PC-9 (cell line): ENCODE measurements around the gene KL. TPM values are rescaled to one million over a fixed set of nuclear protein-coding genes. Genes with fewer than 3 reads are reported as not detected.

Source experiments
- BruUV-seq: library from RNA; stranded (reverse); fragments of 400-500 nt; replicated peaks from 2 replicates; lab custom pipeline; 2021; lab: Mats Ljungman, UMichigan
- CTCF ChIA-PET: fragments of 300-600 bp; sonication (Branson Sonifier 250); formaldehyde crosslinking; loops from one replicate; lab custom pipeline; 2022; ENCODE audit warnings: antibody characterized with exemption; lab: Charles Lee
- POLR2A ChIA-PET: fragments of 300-600 bp; sonication (Branson Sonifier 250); formaldehyde crosslinking; loops from one replicate; lab custom pipeline; 2022; ENCODE audit warnings: antibody characterized with exemption; ENCODE audit not compliant: unreplicated experiment; lab: Charles Lee
- DNase-seq, 2 experiments: peaks; one replicate each; pipeline versions ENCODE4 v3.0.0 to v3.0.0-alpha.2; 2015 to 2022; ENCODE audit warnings: mixed read lengths in 1 of 2
- H2AFZ ChIP-seq: fragments of 200-600 bp; sonication (generic); 2 replicates; pipeline ENCODE4 v1.8.1; 2017; ENCODE audit warnings: antibody characterized with exemption
- H3F3A ChIP-seq: fragments of 200-600 bp; sonication (generic); 2 replicates; pipeline ENCODE4 v1.8.1; 2017; ENCODE audit warnings: antibody characterized with exemption, mild to moderate bottlenecking, low read depth; ENCODE audit not compliant: insufficient read depth
- H3K27ac ChIP-seq: fragments of 200-600 bp; sonication (generic); 2 replicates; pipeline ENCODE4 v1.6.1; 2016; ENCODE audit warnings: mixed run types
- H3K27me3 ChIP-seq: fragments of 200-600 bp; sonication (generic); 2 replicates; pipeline ENCODE4 v1.6.1; 2016; ENCODE audit warnings: low read depth, mixed run types; ENCODE audit not compliant: insufficient read depth
- H3K36me3 ChIP-seq: fragments of 200-600 bp; sonication (generic); 2 replicates; pipeline ENCODE4 v1.6.1; 2016; ENCODE audit warnings: low read depth, mixed run types
- H3K4me1 ChIP-seq: fragments of 200-600 bp; sonication (generic); replicated peaks from 2 replicates; pipeline ENCODE4 v1.6.1; 2016; ENCODE audit warnings: mixed run types; ENCODE audit not compliant: insufficient read depth
- H3K4me2 ChIP-seq: fragments of 200-600 bp; sonication (generic); 2 replicates; pipeline ENCODE4 v1.6.1; 2017; ENCODE audit warnings: mixed run types
- H3K4me3 ChIP-seq: fragments of 200-600 bp; sonication (generic); 2 replicates; pipeline ENCODE4 v1.6.1; 2016; ENCODE audit warnings: mixed run types
- H3K79me2 ChIP-seq: fragments of 200-600 bp; sonication (generic); 2 replicates; pipeline ENCODE4 v1.6.1; 2017; ENCODE audit warnings: low read depth, mixed run types
- H3K9me2 ChIP-seq: fragments of 200-600 bp; sonication (generic); 2 replicates; pipeline ENCODE4 v1.8.1; 2017; ENCODE audit warnings: mild to moderate bottlenecking; ENCODE audit not compliant: insufficient read depth
- H3K9me3 ChIP-seq: fragments of 200-600 bp; sonication (generic); 2 replicates; pipeline ENCODE4 v1.8.1; 2016; ENCODE audit warnings: low read depth; ENCODE audit not compliant: insufficient read depth
- H4K20me1 ChIP-seq: fragments of 200-600 bp; sonication (generic); 2 replicates; pipeline ENCODE4 v1.8.1; 2017; ENCODE audit not compliant: insufficient read depth
- EZH2 ChIP-seq: fragments of 200-600 bp; sonication (generic); IDR thresholded peaks from 2 replicates; pipeline ENCODE4 v1.8.0; 2017; ENCODE audit warnings: antibody characterized with exemption, low read depth
- intact Hi-C: fragments of 100-400 bp; cut with micrococcal nuclease; formaldehyde crosslinking; loops from one replicate; pipeline ENCODE4 v1.10.0; 2022; ENCODE audit not compliant: unreplicated experiment
- total RNA-seq: library from RNA; stranded (reverse); gene quantifications from 2 replicates; pipeline ENCODE4 v1.2.3, GENCODE V29; 2021
- TF ChIP-seq, protein P1 (sequence below): fragments of 200-600 bp; sonication (generic); conservative IDR thresholded peaks from 2 replicates; pipeline ENCODE4 v1.6.1; 2017; ENCODE audit warnings: mixed run types, antibody characterized with exemption, mild to moderate bottlenecking, moderate library complexity

KL gene
- total RNA-seq, 1 experiment from 2014 or later: 1.4 TPM

DNA sequence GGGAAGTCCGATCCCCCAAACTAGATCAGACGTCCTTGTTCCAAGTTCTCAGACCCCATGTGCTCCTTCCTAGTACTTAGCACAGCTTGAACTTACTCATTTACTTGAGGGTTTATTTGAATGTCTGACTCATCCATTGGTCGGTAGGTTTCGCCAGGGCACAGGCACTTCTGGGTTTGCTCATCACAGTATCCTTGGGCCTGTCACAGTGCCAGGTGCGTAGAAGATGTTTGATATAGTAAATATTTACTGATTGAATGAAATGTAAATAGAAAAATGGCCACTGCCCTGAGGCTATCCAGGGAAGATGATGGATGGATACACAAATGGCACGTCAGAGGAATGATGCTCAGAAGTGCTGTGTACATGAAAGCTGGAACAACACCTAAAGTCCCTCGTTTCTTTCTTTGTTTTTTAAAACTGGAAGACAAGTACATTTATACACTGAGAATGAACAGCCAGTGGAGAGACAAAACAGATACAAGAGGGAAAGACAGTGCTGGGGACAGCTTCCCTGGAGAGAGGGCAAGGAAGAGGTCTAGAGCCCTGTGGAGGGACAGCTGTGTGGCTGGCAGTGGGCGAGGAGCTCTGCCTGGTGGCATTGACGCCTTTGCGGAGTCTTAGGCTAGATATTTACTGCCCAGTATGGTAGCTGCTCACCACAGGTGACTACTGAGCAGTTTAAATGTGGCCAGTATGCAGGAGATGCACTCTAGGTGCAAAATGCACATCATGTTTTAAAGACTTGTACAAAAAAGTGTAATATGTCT is 31.2 kb upstream of the KL start:
- Histone ChIP-seq H2AFZ (peak overlapping the region; percentile 36; the same call in 1 of the 2 replicates), H4K20me1 (no peaks in the 10 kb centered on the region), H3K36me3 (no peaks in the 10 kb centered on the region), H3K9me3 (no peaks in the 10 kb centered on the region), H3F3A (peaks cover 16% of the 10 kb centered on the region), H3K4me2 (peak overlapping the region; percentile 58), H3K4me1 (peaks cover 15% of the 10 kb centered on the region), H3K27me3 (no peaks in the 10 kb centered on the region), H3K27ac (peak overlapping the region; percentile 57), H3K4me3 (no peak overlapping the region), H3K79me2 (no peaks in the 10 kb centered on the region), H3K9me2 (no peaks in the 10 kb centered on the region)
- ChIA-PET POLR2A (no interaction called here), CTCF (no interaction called here)
- BruUV-seq: no TSS peak
- TF ChIP-seq, protein P1, sequence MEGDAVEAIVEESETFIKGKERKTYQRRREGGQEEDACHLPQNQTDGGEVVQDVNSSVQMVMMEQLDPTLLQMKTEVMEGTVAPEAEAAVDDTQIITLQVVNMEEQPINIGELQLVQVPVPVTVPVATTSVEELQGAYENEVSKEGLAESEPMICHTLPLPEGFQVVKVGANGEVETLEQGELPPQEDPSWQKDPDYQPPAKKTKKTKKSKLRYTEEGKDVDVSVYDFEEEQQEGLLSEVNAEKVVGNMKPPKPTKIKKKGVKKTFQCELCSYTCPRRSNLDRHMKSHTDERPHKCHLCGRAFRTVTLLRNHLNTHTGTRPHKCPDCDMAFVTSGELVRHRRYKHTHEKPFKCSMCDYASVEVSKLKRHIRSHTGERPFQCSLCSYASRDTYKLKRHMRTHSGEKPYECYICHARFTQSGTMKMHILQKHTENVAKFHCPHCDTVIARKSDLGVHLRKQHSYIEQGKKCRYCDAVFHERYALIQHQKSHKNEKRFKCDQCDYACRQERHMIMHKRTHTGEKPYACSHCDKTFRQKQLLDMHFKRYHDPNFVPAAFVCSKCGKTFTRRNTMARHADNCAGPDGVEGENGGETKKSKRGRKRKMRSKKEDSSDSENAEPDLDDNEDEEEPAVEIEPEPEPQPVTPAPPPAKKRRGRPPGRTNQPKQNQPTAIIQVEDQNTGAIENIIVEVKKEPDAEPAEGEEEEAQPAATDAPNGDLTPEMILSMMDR: no peak
- TF ChIP-seq EZH2: no peak
- DNase-seq: peak; percentile 38 to 96
- intact Hi-C loops: no loop called here

DNA sequence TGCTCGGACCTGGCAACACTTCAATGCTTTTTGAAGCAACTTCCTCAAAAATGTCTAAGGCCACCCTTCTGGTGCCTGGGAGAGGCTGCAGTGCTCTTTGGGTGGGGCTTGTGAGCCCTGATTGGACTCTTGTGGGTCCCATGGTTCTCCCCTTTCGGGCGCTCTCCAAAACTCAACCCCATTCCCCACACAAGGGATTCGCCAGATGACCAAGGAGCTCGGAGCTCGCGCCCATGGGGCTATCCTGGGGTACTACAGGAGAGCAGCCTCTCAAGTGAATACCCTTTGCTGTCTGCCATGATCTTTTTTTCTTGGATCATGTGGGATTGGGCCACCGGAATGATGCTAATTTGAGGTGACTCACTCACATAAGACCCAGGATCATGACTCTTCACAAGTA is 29.7 kb upstream of the KL start:
- POLR2A ChIA-PET: no interaction called here
- Histone ChIP-seq H3F3A (peaks cover 16% of the 10 kb centered on the region), H3K27me3 (no peaks in the 10 kb centered on the region), H3K4me3 (no peak overlapping the region), H3K79me2 (no peaks in the 10 kb centered on the region), H3K36me3 (no peaks in the 10 kb centered on the region), H3K4me1 (peaks cover 15% of the 10 kb centered on the region), H3K27ac (no peak overlapping the region), H3K9me2 (no peaks in the 10 kb centered on the region), H4K20me1 (no peaks in the 10 kb centered on the region), H3K9me3 (no peaks in the 10 kb centered on the region), H2AFZ (no peak overlapping the region), H3K4me2 (no peak overlapping the region)
- TF ChIP-seq, protein P1: no peak
- no peak for TF ChIP-seq EZH2
- BruUV-seq: no TSS peak
- intact Hi-C loops: no loop called here
- no peak for DNase-seq
- CTCF ChIA-PET: no interaction called here

DNA sequence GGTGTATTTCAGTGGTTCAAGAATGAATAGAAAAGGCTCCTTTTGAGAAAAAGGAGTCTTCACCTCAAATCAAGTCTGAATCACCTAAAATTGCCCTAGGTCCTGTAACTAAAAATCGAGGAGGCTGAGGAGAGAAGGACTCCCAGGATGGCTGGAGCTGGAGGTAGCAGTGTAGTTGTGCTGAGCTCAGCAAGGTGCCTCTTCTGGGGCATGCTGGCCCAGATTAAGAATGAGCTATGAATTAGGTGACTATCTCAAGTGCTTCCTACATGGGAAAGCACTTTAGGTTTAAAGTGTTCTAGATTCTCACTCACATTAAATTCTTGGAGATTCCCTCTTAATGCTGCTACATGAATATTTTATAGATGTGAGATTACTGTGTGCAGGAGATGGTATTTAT is 28.8 kb upstream of the KL start:
- ChIA-PET POLR2A (no interaction called here), CTCF (no interaction called here)
- Histone ChIP-seq H4K20me1 (no peaks in the 10 kb centered on the region), H3K4me2 (no peak overlapping the region), H3K4me1 (peaks cover 15% of the 10 kb centered on the region), H3F3A (peaks cover 16% of the 10 kb centered on the region), H3K27me3 (no peaks in the 10 kb centered on the region), H3K4me3 (no peak overlapping the region), H3K27ac (no peak overlapping the region), H3K9me2 (no peaks in the 10 kb centered on the region), H3K36me3 (no peaks in the 10 kb centered on the region), H3K79me2 (no peaks in the 10 kb centered on the region), H2AFZ (no peak overlapping the region), H3K9me3 (no peaks in the 10 kb centered on the region)
- intact Hi-C loops: no loop called here
- no peak for TF ChIP-seq EZH2
- TF ChIP-seq, protein P1: no peak
- no TSS peak for BruUV-seq
- DNase-seq: no peak
